ENCODE data around the gene GIT2. TPM values are rescaled to one million over a fixed set of nuclear protein-coding genes. Genes with fewer than 3 reads are reported as not detected.

Gene GIT2
- total and polyA plus RNA-seq, 10 of the 15 experiments (the other 5 are each of a cell fraction or from before 2014, with no cell fraction given): 9.1 to 49.9 (median 43.9) TPM

DNA sequence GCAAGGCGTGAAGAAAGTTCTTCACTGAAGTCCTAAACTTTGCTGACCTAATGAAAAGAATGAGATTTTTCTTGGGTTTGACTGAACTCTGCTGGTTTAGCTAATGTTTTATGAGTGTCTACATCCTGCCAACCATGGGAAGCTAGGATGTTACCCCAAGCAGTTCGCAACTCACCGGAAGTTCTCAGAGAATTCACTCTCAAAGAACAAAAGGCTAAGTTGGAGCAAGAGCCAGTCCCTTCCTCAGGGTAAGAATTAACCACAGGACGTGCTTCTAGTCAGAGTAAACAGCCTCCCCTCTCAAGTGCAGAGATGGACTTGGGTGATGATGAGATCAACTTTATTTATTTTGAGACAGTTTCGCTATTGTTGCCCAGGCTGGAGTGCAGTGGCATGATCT lies 58.8 kb downstream of the GIT2 start:
- H3K79me2 ChIP-seq (ENCODE audit: control insufficient read depth, insufficient read depth, low read length): no peaks in the 10 kb centered on the region
- in situ Hi-C loops (cut with MboI): no loop called here
- BruUV-seq (replicated peaks): no TSS peak
- no peaks in the 10 kb centered on the region for H3K27me3 ChIP-seq (replicated peaks in 1 of 2; ENCODE audit: control insufficient read depth in 2 of 2, insufficient read depth in 2 of 2, low read length in 1 of 2)
- DNase-seq (ENCODE audit: low read depth, low spot score): no peak
- FAIRE-seq: no peak
- no peaks in the 10 kb centered on the region for H4K20me1 ChIP-seq (ENCODE audit: control insufficient read depth, insufficient read depth)
- ChIA-PET POLR2A (no interaction called here), SMC1A (ENCODE audit: uncharacterized antibody, unreplicated experiment) (no interaction called here), CTCF (interaction anchor here (1.0 to 1.2 kb wide), 2 partner anchors 9 to 84 kb away, joined by 3 to 4 read pairs; no protein-coding TSS in a partner anchor), RAD21 (ENCODE audit: unreplicated experiment) (no interaction called here)
- no peak overlapping the region for H3K27ac ChIP-seq (ENCODE audit: control insufficient read depth, insufficient read depth)
- no peak for ATAC-seq
- no peak overlapping the region for H3K4me2 ChIP-seq (ENCODE audit: control insufficient read depth, insufficient read depth)
- no peaks in the 10 kb centered on the region for H3K9me3 ChIP-seq (replicated peaks; ENCODE audit: control insufficient read depth, insufficient read depth, low read length)
- no peaks in the 10 kb centered on the region for H3K4me1 ChIP-seq (ENCODE audit: control insufficient read depth, insufficient read depth, low read length)
- H3K4me3 ChIP-seq: no peak overlapping the region
- no peak overlapping the region for H3K9ac ChIP-seq (ENCODE audit: control insufficient read depth, insufficient read depth, low read length)
- peaks cover 5 to 22% of the 10 kb centered on the region in 2 experiments for H3K36me3 ChIP-seq (ENCODE audit: control insufficient read depth in 2 of 2, insufficient read depth in 2 of 2, low read length in 1 of 2)
- no peak for TF ChIP-seq BRCA1 (IDR thresholded peaks at IDR 0.05; ENCODE audit: low read depth, low read length)
- TF ChIP-seq CHD4 (IDR thresholded peaks at IDR 0.05): no peak
- TF ChIP-seq POU2F2 (IDR thresholded peaks at IDR 0.05; ENCODE audit: borderline replicate concordance, low read depth, low read length): no peak
- TF ChIP-seq CREB1 (IDR thresholded peaks at IDR 0.05; ENCODE audit: low read depth): no peak
- TF ChIP-seq MYB (IDR thresholded peaks at IDR 0.05; ENCODE audit: borderline replicate concordance, low read depth, low read length): no peak
- TF ChIP-seq NRF1 (conservative IDR thresholded peaks at IDR 0.05; ENCODE audit: low read depth, low read length): no peak
- no peak for TF ChIP-seq TBL1XR1 (IDR thresholded peaks at IDR 0.05; ENCODE audit: low read depth, low read length)
- no peak for TF ChIP-seq NR2C1 (IDR thresholded peaks at IDR 0.05)
- no peak for TF ChIP-seq TCF3 (IDR thresholded peaks at IDR 0.05; ENCODE audit: borderline replicate concordance, insufficient read depth, low read depth, low read length)
- no peak for TF ChIP-seq HDAC2 (IDR thresholded peaks at IDR 0.05)
- no peak for TF ChIP-seq RUNX3 (IDR thresholded peaks at IDR 0.05; ENCODE audit: low read length)
- intact Hi-C loops (cut with micrococcal nuclease; ENCODE audit: unreplicated experiment): no loop called here
- H2AFZ ChIP-seq (ENCODE audit: control insufficient read depth, low read depth, low read length): no peak overlapping the region
- WGBS (ENCODE audit: insufficient coverage, insufficient replicate concordance, low lambda C conversion rate, missing lambda C conversion rate): 98% methylated on average over 5 of the region's 5 CpGs
